ENCODE data around the gene PYROXD2. TPM values are rescaled to one million over a fixed set of nuclear protein-coding genes. Genes with fewer than 3 reads are reported as not detected.

PYROXD2 gene
- total RNA-seq, 2 experiments from 2014 or later, result 8.5 to 9.8 TPM

GRCh38 chr10:98368644-98369043 is 46.3 kb downstream of the PYROXD2 start:
- no peaks in the 10 kb centered on the region for H3K4me1 Mint-ChIP-seq (ENCODE audit: low read depth)

GRCh38 chr10:98367604-98368451 is 47.2 kb downstream of the PYROXD2 start:
- H3K4me1 Mint-ChIP-seq (ENCODE audit: low read depth), result no peaks in the 10 kb centered on the region
- peaks cover 11% of the 10 kb centered on the region for H3K27me3 Mint-ChIP-seq
- intact Hi-C loops (cut with DNase I, micrococcal nuclease), result no loop called here
- ChIA-PET POLR2A (no interaction called here), CTCF (no interaction called here)
- DNase-seq (no peak), ATAC-seq (ENCODE audit: poor library complexity) (no peak)
- no peak overlapping the region for H3K4me3 ChIP-seq (ENCODE audit: low read length)
- no peak overlapping the region for H3K27ac ChIP-seq (ENCODE audit: low read depth in 1 of 2, low read length in 2 of 2)
- no peaks in the 10 kb centered on the region for H3K9me3 Mint-ChIP-seq
- peaks cover 0 to 5% of the 10 kb centered on the region in 2 experiments for H3K27me3 ChIP-seq (ENCODE audit: control insufficient read depth in 1 of 2, insufficient read depth in 2 of 2, low read length in 2 of 2)
- H3K36me3 Mint-ChIP-seq (ENCODE audit: low read depth), result no peaks in the 10 kb centered on the region
- no peaks in the 10 kb centered on the region for H3K36me3 ChIP-seq (ENCODE audit: insufficient read depth, low read length)
- H3K27ac Mint-ChIP-seq, result no peak overlapping the region
- no peak for TF ChIP-seq CTCF (IDR thresholded peaks at IDR 0.05)
- no peaks in the 10 kb centered on the region for H3K4me1 ChIP-seq (ENCODE audit: insufficient read depth, low read length)
- H3K4me3 Mint-ChIP-seq, result no peak overlapping the region
- peaks cover 0 to 4% of the 10 kb centered on the region in 2 experiments for H3K9me3 ChIP-seq (ENCODE audit: control insufficient read depth in 1 of 2, insufficient read depth in 1 of 2, low read length in 2 of 2)

More at GRCh38 chr10:98368644-98369043, 46.3 kb downstream of the PYROXD2 start:
- ATAC-seq (ENCODE audit: poor library complexity) (no peak), DNase-seq (no peak)
- Histone ChIP-seq H3K4me3 (ENCODE audit: low read length) (no peak overlapping the region), H3K27me3 (ENCODE audit: control insufficient read depth in 1 of 2, insufficient read depth in 2 of 2, low read length in 2 of 2) (peaks cover 0 to 5% of the 10 kb centered on the region in 2 experiments), H3K36me3 (ENCODE audit: insufficient read depth, low read length) (no peaks in the 10 kb centered on the region), H3K9me3 (ENCODE audit: control insufficient read depth in 1 of 2, insufficient read depth in 1 of 2, low read length in 2 of 2) (peaks cover 0 to 4% of the 10 kb centered on the region in 2 experiments), H3K4me1 (ENCODE audit: insufficient read depth, low read length) (no peaks in the 10 kb centered on the region), H3K27ac (ENCODE audit: low read depth in 1 of 2, low read length in 2 of 2) (no peak overlapping the region)
- Mint-ChIP-seq H3K36me3 (ENCODE audit: low read depth) (no peaks in the 10 kb centered on the region), H3K4me3 (no peak overlapping the region), H3K27ac (no peak overlapping the region), H3K9me3 (no peaks in the 10 kb centered on the region), H3K27me3 (peaks cover 11% of the 10 kb centered on the region)
- POLR2A ChIA-PET, result no interaction called here
- no peak for TF ChIP-seq CTCF (IDR thresholded peaks at IDR 0.05)
- CTCF ChIA-PET, result no interaction called here
- intact Hi-C loops (cut with DNase I, micrococcal nuclease), result no loop called here

GRCh38 chr10:98366062-98366530 is 48.9 kb downstream of the PYROXD2 start:
- Histone ChIP-seq H3K27me3 (ENCODE audit: control insufficient read depth in 1 of 2, insufficient read depth in 2 of 2, low read length in 2 of 2) (peaks cover 0 to under 1% of the 10 kb centered on the region in 2 experiments), H3K9me3 (ENCODE audit: control insufficient read depth in 1 of 2, insufficient read depth in 1 of 2, low read length in 2 of 2) (no peaks in the 10 kb centered on the region), H3K4me3 (ENCODE audit: low read length) (no peak overlapping the region), H3K4me1 (ENCODE audit: insufficient read depth, low read length) (peaks cover 6% of the 10 kb centered on the region), H3K27ac (ENCODE audit: low read depth in 1 of 2, low read length in 2 of 2) (no peak overlapping the region), H3K36me3 (ENCODE audit: insufficient read depth, low read length) (no peaks in the 10 kb centered on the region)
- Mint-ChIP-seq H3K36me3 (ENCODE audit: low read depth) (no peaks in the 10 kb centered on the region), H3K27ac (no peak overlapping the region), H3K27me3 (peaks cover 11% of the 10 kb centered on the region), H3K4me3 (no peak overlapping the region), H3K9me3 (no peaks in the 10 kb centered on the region), H3K4me1 (ENCODE audit: low read depth) (no peaks in the 10 kb centered on the region)
- ChIA-PET CTCF (no interaction called here), POLR2A (no interaction called here)
- no peak for TF ChIP-seq CTCF (IDR thresholded peaks at IDR 0.05)
- no peak for DNase-seq
- intact Hi-C loops (cut with DNase I, micrococcal nuclease), result no loop called here
- ATAC-seq (ENCODE audit: poor library complexity), result no peak
